Gastrocnemius medialis (tissue), 4 donors: ENCODE results near the gene GPR173. TPM values are rescaled to one million over a fixed set of nuclear protein-coding genes. Genes with fewer than 3 reads are reported as not detected.

Experiments
- ATAC-seq, 2 donors: fragments of 150-250 bp; one replicate each; pipeline ENCODE4 v1.9.1; 2016
- DNase-seq, 2 donors: peaks; one replicate each; pipeline ENCODE4 v3.0.0-alpha.2; 2019
- H3K27ac ChIP-seq, 4 donors: fragments of 200-600 bp; sonication (generic); 1 replicate in 1 of 4; 2 replicates in 3 of 4; pipeline ENCODE4 v1.5.1; 2016 to 2018; ENCODE audit warnings: mild to moderate bottlenecking in 2 of 4, moderate library complexity in 1 of 4
- H3K27me3 ChIP-seq, 3 donors: fragments of 200-600 bp; sonication (generic) in 2 of 3; 1 replicate in 1 of 3; 2 replicates in 2 of 3; pipeline versions ENCODE4 v1.5.1 to v1.6.0; 2016 to 2019; ENCODE audit warnings: mild to moderate bottlenecking in 1 of 3, moderate library complexity in 1 of 3
- H3K36me3 ChIP-seq, 2 donors: fragments of 200-600 bp; sonication (generic) in 1 of 2; one replicate each; pipeline ENCODE4 v1.5.1; 2017 to 2018
- H3K4me1 ChIP-seq, 2 donors: fragments of 200-600 bp; sonication (generic) in 1 of 2; one replicate each; pipeline ENCODE4 v1.5.1; 2016 to 2017; ENCODE audit warnings: mild to moderate bottlenecking in 2 of 2
- H3K4me3 ChIP-seq, 4 donors: fragments of 200-600 bp; sonication (generic) in 3 of 4; 1 replicate in 1 of 4; 2 replicates in 3 of 4; pipeline ENCODE4 v1.5.1; 2016 to 2019; ENCODE audit warnings: mild to moderate bottlenecking in 2 of 4
- H3K9me3 ChIP-seq, 3 donors: fragments of 200-600 bp; sonication (generic) in 2 of 3; 1 replicate in 1 of 3; 2 replicates in 2 of 3; pipeline ENCODE4 v1.5.1; 2016 to 2019
- POLR2A ChIP-seq, 2 donors: fragments of 450-650 bp; IDR thresholded peaks; one replicate each; pipeline ENCODE4 v1.6.1; 2017; ENCODE audit warnings: antibody characterized with exemption in 2 of 2, mild to moderate bottlenecking in 2 of 2, moderate library complexity in 2 of 2
- in situ Hi-C, 4 donors: fragments of 200-750 bp; cut with MboI; loops; one replicate each; pipeline versions ENCODE4 v1.15.0 to v1.8.0; 2017; ENCODE audit warnings: low sequenced_read_pairs in 4 of 4
- intact Hi-C: fragments of 100-400 bp; cut with DNase I; formaldehyde crosslinking; loops from one replicate; pipeline ENCODE4 v1.15.1; 2023; ENCODE audit warnings: low total_unique reads
- total RNA-seq, 4 donors: library from RNA; depleted of rRNA; stranded (reverse); fragments of >200 nt; gene quantifications; one replicate each; pipeline versions ENCODE4 v1.1.0 to v1.2.3, GENCODE V29; 2016
- TF ChIP-seq, protein P1 (sequence below), 5 experiments: fragments of 450-650 bp in 3 of 5; fragments of 200-600 bp in 2 of 5; sonication (generic) in 2 of 5; IDR thresholded peaks in 4 of 5; conservative IDR thresholded peaks in 1 of 5; 1 replicate in 4 of 5; 2 replicates in 1 of 5; pipeline ENCODE4 v1.5.1; 2016 to 2019; ENCODE audit warnings: antibody characterized with exemption in 5 of 5, mild to moderate bottlenecking in 3 of 5, moderate library complexity in 3 of 5

GPR173 gene
- total RNA-seq, 4 donors from 2014 or later, result 0.07 to 0.31 (median 0.10) TPM; not detected in 1

DNA sequence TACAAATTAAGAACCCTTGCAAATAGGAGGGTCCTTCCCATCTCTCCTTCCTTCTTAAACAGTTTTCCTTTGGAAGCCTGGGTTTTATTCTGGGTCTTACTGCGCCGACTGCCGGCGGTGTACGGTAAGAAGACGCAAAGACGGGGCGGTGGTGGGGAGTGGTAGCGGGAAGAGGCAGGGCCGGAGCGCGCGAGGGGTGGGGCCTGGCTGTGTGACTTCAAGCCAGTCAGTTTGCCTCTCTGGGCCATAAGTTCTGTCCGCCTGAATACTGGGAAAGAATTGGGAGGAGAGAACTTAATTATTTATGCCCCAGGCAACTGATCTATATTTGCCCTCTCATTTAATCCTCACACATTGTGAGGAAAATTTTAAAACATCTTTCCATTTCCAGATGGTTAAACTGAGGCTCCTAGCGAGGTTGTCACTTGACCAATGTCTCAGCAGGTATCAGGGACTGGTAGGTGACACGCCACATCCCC lies 44.6 kb downstream of the GPR173 start:
- Histone ChIP-seq H3K27ac (peak overlapping the region; percentile 85 to 95 (median 92)), H3K27me3 (no peaks in the 10 kb centered on the region), H3K4me1 (peaks cover 7 to 8% of the 10 kb centered on the region in 2 donors), H3K4me3 (peak overlapping the region; percentile 47 to 71 (median 64)), H3K9me3 (no peaks in the 10 kb centered on the region), H3K36me3 (no peaks in the 10 kb centered on the region)
- TF ChIP-seq, protein P1, sequence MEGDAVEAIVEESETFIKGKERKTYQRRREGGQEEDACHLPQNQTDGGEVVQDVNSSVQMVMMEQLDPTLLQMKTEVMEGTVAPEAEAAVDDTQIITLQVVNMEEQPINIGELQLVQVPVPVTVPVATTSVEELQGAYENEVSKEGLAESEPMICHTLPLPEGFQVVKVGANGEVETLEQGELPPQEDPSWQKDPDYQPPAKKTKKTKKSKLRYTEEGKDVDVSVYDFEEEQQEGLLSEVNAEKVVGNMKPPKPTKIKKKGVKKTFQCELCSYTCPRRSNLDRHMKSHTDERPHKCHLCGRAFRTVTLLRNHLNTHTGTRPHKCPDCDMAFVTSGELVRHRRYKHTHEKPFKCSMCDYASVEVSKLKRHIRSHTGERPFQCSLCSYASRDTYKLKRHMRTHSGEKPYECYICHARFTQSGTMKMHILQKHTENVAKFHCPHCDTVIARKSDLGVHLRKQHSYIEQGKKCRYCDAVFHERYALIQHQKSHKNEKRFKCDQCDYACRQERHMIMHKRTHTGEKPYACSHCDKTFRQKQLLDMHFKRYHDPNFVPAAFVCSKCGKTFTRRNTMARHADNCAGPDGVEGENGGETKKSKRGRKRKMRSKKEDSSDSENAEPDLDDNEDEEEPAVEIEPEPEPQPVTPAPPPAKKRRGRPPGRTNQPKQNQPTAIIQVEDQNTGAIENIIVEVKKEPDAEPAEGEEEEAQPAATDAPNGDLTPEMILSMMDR (IDR thresholded peaks at IDR 0.05 in 4 of 5, conservative IDR thresholded peaks at IDR 0.05 in 1 of 5), result peak; percentile 18 to 63 (median 58)
- no peak for TF ChIP-seq POLR2A (IDR thresholded peaks at IDR 0.05)
- in situ Hi-C loops, result loop anchor here in 2 of 4 donors (10.0 to 25.0 kb wide), 2 partner anchors 119 to 132 kb away; partner anchors contain the start of gene KDM5C (in 1 of the 2)
- ATAC-seq (peak; percentile 44 to 63), DNase-seq (peak; percentile 56 to 78)
- intact Hi-C loops, result loop anchor here (1.0 to 5.0 kb wide), 3 partner anchors 22 to 349 kb away; partner anchors contain the start of gene KDM5C

GRCh38 chrX:53093748-53094581 lies 45.4 kb downstream of the GPR173 start, which contains the start of gene KANTR:
Gene KANTR (plus strand): TSS chrX:53094142. CDS start chrX:53124273, 30,131 bp downstream.
- H3K27ac ChIP-seq, result peak within 1 kb of the TSS; percentile 85 to 95 (median 92)
- H3K4me1 ChIP-seq, result peaks cover 6 to 7% of the 10 kb centered on the region in 2 donors
- H3K27me3 ChIP-seq, result no peaks in the 10 kb centered on the region
- no peaks in the 10 kb centered on the region for H3K9me3 ChIP-seq
- no peaks in the 10 kb centered on the region for H3K36me3 ChIP-seq
- ATAC-seq, result peak; percentile 94 to 96
- in situ Hi-C loops, result loop anchor here in 2 of 4 donors (10.0 to 25.0 kb wide), 2 partner anchors 118 to 131 kb away; partner anchors contain the start of gene KDM5C (in 1 of the 2)
- peak within 1 kb of the TSS; percentile 63 to 76 (median 68) for H3K4me3 ChIP-seq
- DNase-seq, result peak; percentile 82 to 91
- TF ChIP-seq, protein P1 (IDR thresholded peaks at IDR 0.05 in 4 of 5, conservative IDR thresholded peaks at IDR 0.05 in 1 of 5), result no peak
- TF ChIP-seq POLR2A (IDR thresholded peaks at IDR 0.05), result peak; percentile 75 to 83
- intact Hi-C loops, result loop anchor here (1.0 to 5.0 kb wide), 3 partner anchors 23 to 348 kb away; partner anchors contain the start of gene KDM5C

GRCh38 chrX:53094582-53094905 lies 46.0 kb downstream of the GPR173 start:
- Histone ChIP-seq H3K27me3 (no peaks in the 10 kb centered on the region), H3K27ac (peak overlapping the region; percentile 85 to 95 (median 92)), H3K36me3 (no peaks in the 10 kb centered on the region), H3K9me3 (no peaks in the 10 kb centered on the region), H3K4me1 (peaks cover 5 to 7% of the 10 kb centered on the region in 2 donors), H3K4me3 (peak overlapping the region; percentile 63 to 76 (median 68))
- intact Hi-C loops (loop anchor here (5.0 kb wide), 1 partner anchor 348 kb away; no protein-coding TSS in a partner anchor), in situ Hi-C loops (loop anchor here in 2 of 4 donors (10.0 to 25.0 kb wide), 2 partner anchors 118 to 130 kb away; partner anchors contain the start of gene KDM5C (in 1 of the 2))
- TF ChIP-seq, protein P1 (IDR thresholded peaks at IDR 0.05 in 4 of 5, conservative IDR thresholded peaks at IDR 0.05 in 1 of 5), result no peak
- TF ChIP-seq POLR2A (IDR thresholded peaks at IDR 0.05), result no peak
- no peak for ATAC-seq
- no peak for DNase-seq

DNA sequence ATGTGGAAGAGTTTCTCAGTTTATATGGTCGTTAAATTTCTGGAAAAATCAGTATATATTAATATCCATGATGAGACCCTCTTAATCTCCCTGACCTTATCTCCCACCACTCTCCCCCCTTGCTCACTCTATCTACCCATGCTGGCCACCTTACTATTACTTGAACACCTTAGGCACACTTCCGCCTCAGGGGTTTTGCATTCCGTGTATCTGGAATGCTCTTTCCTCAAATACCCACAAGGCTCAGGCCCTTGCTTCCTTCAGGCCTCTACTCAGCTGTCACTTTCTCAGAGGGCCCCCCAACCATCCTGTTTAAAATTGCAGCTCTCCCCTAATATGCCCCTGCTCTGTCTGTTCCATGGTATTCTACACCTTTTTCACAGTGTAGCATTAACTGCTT lies 47.2 kb downstream of the GPR173 start:
- H3K36me3 ChIP-seq, result peaks cover 0 to 5% of the 10 kb centered on the region in 2 donors
- H3K9me3 ChIP-seq, result no peaks in the 10 kb centered on the region
- DNase-seq (no peak), ATAC-seq (no peak)
- no peaks in the 10 kb centered on the region for H3K27me3 ChIP-seq
- H3K4me3 ChIP-seq, result no peak overlapping the region
- in situ Hi-C loops, result loop anchor here in 2 of 4 donors (10.0 to 25.0 kb wide), 2 partner anchors 117 to 129 kb away; partner anchors contain the start of gene KDM5C (in 1 of the 2)
- peaks cover 5 to 7% of the 10 kb centered on the region in 2 donors for H3K4me1 ChIP-seq
- TF ChIP-seq POLR2A (IDR thresholded peaks at IDR 0.05), result no peak
- TF ChIP-seq, protein P1 (IDR thresholded peaks at IDR 0.05 in 4 of 5, conservative IDR thresholded peaks at IDR 0.05 in 1 of 5), result no peak
- intact Hi-C loops, result no loop called here
- H3K27ac ChIP-seq, result no peak overlapping the region
